Prostate gland (tissue), 2 donors: ENCODE results near the gene PLAC9. TPM values are rescaled to one million over a fixed set of nuclear protein-coding genes. Genes with fewer than 3 reads are reported as not detected.
"Not testable (repeated sequence)": the region's sequence is repeated elsewhere in the genome, so short reads cannot be mapped to it uniquely, and the experiment has no call there.

ENCODE experiments used
- DNase-seq: peaks from one replicate; pipeline ENCODE4 v3.0.0-alpha.2; 2019; ENCODE audit warnings: low spot score
- H3K27ac ChIP-seq, 2 donors: fragments of 200-600 bp; sonication (generic); 2 replicates each; pipeline ENCODE4 v1.5.1; 2017 to 2019
- H3K27me3 ChIP-seq: fragments of 200-600 bp; sonication (generic); replicated peaks from 2 replicates; pipeline ENCODE4 v1.5.1; 2019; ENCODE audit not compliant: insufficient read depth
- H3K36me3 ChIP-seq, 2 donors: fragments of 200-600 bp; sonication (generic); 1 replicate in 1 of 2; 2 replicates in 1 of 2; pipeline versions ENCODE4 v1.5.1 to v1.8.1; 2017 to 2019
- H3K4me1 ChIP-seq: fragments of 200-600 bp; sonication (generic); replicated peaks from 2 replicates; pipeline ENCODE4 v1.5.1; 2019
- H3K4me3 ChIP-seq, 2 donors: fragments of 200-600 bp; sonication (generic); 2 replicates each; pipeline ENCODE4 v1.5.1; 2017 to 2019
- H3K9me3 ChIP-seq: fragments of 200-600 bp; sonication (generic); 2 replicates; pipeline ENCODE4 v1.5.1; 2017
- CTCF ChIP-seq, 4 experiments: fragments of 200-600 bp in 2 of 4; fragments of 450-650 bp in 2 of 4; sonication (generic) in 2 of 4; IDR thresholded peaks; 1 replicate in 3 of 4; 2 replicates in 1 of 4; pipeline ENCODE4 v1.5.1; 2016 to 2019; ENCODE audit warnings: antibody characterized with exemption in 4 of 4, mild to moderate bottlenecking in 2 of 4, moderate library complexity in 2 of 4
- POLR2A ChIP-seq: fragments of 450-650 bp; IDR thresholded peaks from one replicate; pipeline ENCODE4 v1.6.1; 2016; ENCODE audit warnings: antibody characterized with exemption, mild to moderate bottlenecking
- POLR2AphosphoS5 ChIP-seq: sonication (generic); formaldehyde crosslinking; IDR thresholded peaks from one replicate; pipeline ENCODE4 v1.6.1; 2017; ENCODE audit warnings: antibody characterized with exemption
- WGBS: methylation state at CpG from one replicate; pipeline ENCODE4 v1.1.5; 2018; 5-methylcytosine and 5-hydroxymethylcytosine counted together
- intact Hi-C: fragments of 100-400 bp; cut with DNase I; formaldehyde crosslinking; loops from one replicate; pipeline ENCODE4 v1.14.2; 2022
- total RNA-seq, 2 donors: library from RNA; depleted of rRNA; stranded (reverse); fragments of >200 nt; gene quantifications; one replicate each; pipeline ENCODE4 v1.1.0, GENCODE V29; 2016

PLAC9 gene
- total RNA-seq, 2 donors from 2014 or later: 8.9 to 14.7 TPM

DNA sequence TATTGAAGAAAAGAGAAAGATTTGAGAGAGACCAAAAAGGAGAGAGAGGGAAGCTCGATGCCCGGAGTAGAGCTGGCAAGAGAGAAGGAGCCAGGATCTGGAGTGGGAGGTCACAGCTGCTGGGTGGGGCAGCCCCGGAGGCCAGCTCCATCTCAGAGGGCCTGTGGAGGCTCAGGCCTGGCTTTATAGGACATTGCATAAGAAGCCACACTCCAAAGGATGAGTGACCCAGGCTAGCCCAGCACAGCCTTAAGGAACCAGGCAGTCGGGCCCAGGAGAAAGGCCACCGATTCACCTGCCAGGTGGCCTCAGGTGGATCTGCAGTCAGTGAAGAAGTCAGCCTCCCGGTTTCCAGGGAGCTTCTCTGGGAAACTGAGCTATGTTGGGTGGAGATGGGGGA is 676 bp downstream of the PLAC9 start:
- peak overlapping the region in 1 of 2 donors; percentile 30 for H3K27ac ChIP-seq
- TF ChIP-seq POLR2A: no peak
- no peak for TF ChIP-seq CTCF (IDR thresholded peaks at IDR 0.05)
- TF ChIP-seq POLR2AphosphoS5: no peak
- 58% methylated on average over 6 of the region's 6 CpGs for WGBS
- DNase-seq: no peak
- no peaks in the 10 kb centered on the region for H3K36me3 ChIP-seq
- H3K4me1 ChIP-seq: no peaks in the 10 kb centered on the region
- peak overlapping the region; percentile 23 to 28 for H3K4me3 ChIP-seq
- H3K9me3 ChIP-seq: no peaks in the 10 kb centered on the region
- intact Hi-C loops: no loop called here
- no peaks in the 10 kb centered on the region for H3K27me3 ChIP-seq

GRCh38 chr10:80133687-80134086 is 1.2 kb downstream of the PLAC9 start:
- DNase-seq, H3K27me3 ChIP-seq, intact Hi-C loops, H3K36me3 ChIP-seq, H3K9me3 ChIP-seq, H3K4me1 ChIP-seq: not testable (repeated sequence)
- Histone ChIP-seq H3K27ac (peak overlapping the region in 1 of 2 donors; percentile 30), H3K4me3 (peak overlapping the region in 1 of 2 donors; percentile 23)
- WGBS: 74% methylated on average over 9 of the region's 9 CpGs

- H3K4me3 ChIP-seq: no peak overlapping the region
- no peaks in the 10 kb centered on the region for H3K4me1 ChIP-seq
- H3K27me3 ChIP-seq: no peaks in the 10 kb centered on the region
- no peak for DNase-seq
- intact Hi-C loops: no loop called here
- H3K36me3 ChIP-seq: no peaks in the 10 kb centered on the region
- H3K9me3 ChIP-seq: no peaks in the 10 kb centered on the region
- H3K27ac ChIP-seq: no peak overlapping the region
- 38% methylated on average over 8 of the region's 8 CpGs for WGBS
- TF ChIP-seq POLR2AphosphoS5: no peak
- no peak for TF ChIP-seq POLR2A
- TF ChIP-seq CTCF (IDR thresholded peaks at IDR 0.05): no peak
These were observed 3.6 kb downstream of the PLAC9 start for GRCh38 chr10:80136134-80136571.

DNA sequence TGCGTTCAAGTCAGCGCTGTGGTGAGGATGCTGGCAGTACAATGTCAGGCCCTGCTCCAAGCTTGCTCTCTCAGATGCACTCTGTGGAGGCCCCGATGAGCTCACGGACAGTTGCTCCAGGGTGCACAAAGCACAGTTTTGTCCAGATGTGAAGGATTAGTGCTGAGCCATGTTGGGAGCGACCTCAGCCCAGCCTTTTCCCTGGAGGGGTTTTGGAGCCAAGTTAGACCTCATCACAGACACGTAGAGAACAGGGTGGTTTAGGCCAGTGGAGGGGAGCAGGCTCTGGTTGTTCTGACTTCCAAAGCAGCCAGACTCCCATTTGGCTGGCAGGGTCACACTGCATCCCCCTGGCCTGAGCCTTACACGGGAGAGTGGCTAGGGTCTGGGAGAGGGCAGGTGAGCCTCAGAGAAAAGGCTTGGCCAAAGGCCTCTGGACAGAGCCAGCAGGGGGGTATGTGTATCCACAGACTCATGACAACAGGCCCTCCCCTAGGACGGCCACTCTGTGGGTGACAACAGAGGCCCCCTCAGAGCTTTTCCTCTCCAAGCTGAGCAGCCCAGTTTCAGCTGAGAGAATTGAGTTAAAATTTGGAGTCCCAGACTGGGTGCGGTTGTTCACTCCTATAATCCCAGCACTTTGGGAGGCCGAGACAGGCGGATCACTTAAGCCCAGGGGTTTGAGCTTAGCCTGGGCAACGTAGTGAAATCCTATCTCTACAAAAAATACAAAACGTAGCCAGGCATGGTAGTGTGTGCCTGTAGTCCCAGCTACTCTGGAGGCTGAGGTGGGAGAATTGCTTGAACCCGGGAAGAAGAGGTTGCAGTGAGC is 4.7 kb downstream of the PLAC9 start:
- intact Hi-C loops: no loop called here
- Histone ChIP-seq H3K9me3 (no peaks in the 10 kb centered on the region), H3K4me3 (no peak overlapping the region), H3K36me3 (no peaks in the 10 kb centered on the region), H3K27me3 (no peaks in the 10 kb centered on the region), H3K4me1 (no peaks in the 10 kb centered on the region), H3K27ac (peak overlapping the region in 1 of 2 donors; percentile 26)
- DNase-seq: no peak
- no peak for TF ChIP-seq POLR2A
- no peak for TF ChIP-seq POLR2AphosphoS5
- TF ChIP-seq CTCF (IDR thresholded peaks at IDR 0.05): no peak
- 69% methylated on average over 12 of the region's 14 CpGs for WGBS

DNA sequence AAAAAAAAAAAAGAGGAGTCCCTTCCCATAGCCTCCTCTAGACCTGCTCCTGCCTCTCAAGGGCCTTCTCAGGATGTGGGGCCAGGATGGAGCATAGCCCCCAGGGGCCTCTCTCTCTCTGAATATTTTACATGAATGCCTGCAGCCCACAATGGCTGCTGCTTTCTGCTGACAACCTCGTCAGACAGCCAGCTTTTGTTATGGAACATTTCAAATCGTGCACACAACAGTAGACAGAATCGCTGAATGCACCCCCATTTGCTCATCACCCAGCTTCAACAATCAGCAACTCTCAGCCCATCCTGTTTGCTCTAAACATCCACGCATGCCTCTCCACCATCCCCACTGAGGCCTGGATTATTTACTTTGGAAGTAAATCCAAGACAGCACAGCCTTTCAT is 5.4 kb downstream of the PLAC9 start:
- no peaks in the 10 kb centered on the region for H3K4me1 ChIP-seq
- no peaks in the 10 kb centered on the region for H3K27me3 ChIP-seq
- no peak for DNase-seq
- H3K4me3 ChIP-seq: no peak overlapping the region
- H3K27ac ChIP-seq: no peak overlapping the region
- intact Hi-C loops: no loop called here
- WGBS: 40% methylated on average over 4 of the region's 4 CpGs
- H3K36me3 ChIP-seq: no peaks in the 10 kb centered on the region
- TF ChIP-seq CTCF (IDR thresholded peaks at IDR 0.05): no peak
- TF ChIP-seq POLR2A: no peak
- TF ChIP-seq POLR2AphosphoS5: no peak
- no peaks in the 10 kb centered on the region for H3K9me3 ChIP-seq
